ENCODE data around the gene OPA1. TPM values are rescaled to one million over a fixed set of nuclear protein-coding genes. Genes with fewer than 3 reads are reported as not detected.

The OPA1 gene
- total RNA-seq, 1 donor from 2014 or later = 67.2 TPM

DNA sequence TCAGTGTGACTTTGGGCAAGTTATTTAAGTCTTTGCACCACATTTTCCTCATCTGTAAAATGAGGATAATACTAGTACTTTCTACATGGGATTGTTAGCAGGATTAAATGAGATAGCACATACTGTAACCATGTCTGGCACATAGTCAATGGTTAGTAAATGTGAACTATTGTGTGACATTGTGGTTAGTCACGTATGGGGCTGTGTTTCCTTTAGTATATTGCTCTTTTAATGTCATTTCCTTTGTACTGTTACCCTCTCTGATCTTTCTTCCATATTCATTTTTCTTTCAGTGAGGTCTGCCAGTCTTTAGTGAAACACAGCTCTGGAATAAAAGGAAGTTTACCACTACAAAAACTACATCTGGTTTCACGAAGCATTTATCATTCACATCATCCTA, 21.4 kb downstream of the OPA1 start:
- no peak for DNase-seq (ENCODE audit: low spot score)
- Mint-ChIP-seq H3K9me3 (ENCODE audit: unreplicated experiment) (no peaks in the 10 kb centered on the region), H3K4me1 (ENCODE audit: unreplicated experiment) (no peaks in the 10 kb centered on the region), H3K27ac (ENCODE audit: unreplicated experiment) (no peak overlapping the region), H3K36me3 (ENCODE audit: low read depth, unreplicated experiment) (peaks cover 11% of the 10 kb centered on the region), H3K27me3 (ENCODE audit: unreplicated experiment) (no peaks in the 10 kb centered on the region), H3K4me3 (ENCODE audit: unreplicated experiment) (no peak overlapping the region)
- TF ChIP-seq, protein P1, sequence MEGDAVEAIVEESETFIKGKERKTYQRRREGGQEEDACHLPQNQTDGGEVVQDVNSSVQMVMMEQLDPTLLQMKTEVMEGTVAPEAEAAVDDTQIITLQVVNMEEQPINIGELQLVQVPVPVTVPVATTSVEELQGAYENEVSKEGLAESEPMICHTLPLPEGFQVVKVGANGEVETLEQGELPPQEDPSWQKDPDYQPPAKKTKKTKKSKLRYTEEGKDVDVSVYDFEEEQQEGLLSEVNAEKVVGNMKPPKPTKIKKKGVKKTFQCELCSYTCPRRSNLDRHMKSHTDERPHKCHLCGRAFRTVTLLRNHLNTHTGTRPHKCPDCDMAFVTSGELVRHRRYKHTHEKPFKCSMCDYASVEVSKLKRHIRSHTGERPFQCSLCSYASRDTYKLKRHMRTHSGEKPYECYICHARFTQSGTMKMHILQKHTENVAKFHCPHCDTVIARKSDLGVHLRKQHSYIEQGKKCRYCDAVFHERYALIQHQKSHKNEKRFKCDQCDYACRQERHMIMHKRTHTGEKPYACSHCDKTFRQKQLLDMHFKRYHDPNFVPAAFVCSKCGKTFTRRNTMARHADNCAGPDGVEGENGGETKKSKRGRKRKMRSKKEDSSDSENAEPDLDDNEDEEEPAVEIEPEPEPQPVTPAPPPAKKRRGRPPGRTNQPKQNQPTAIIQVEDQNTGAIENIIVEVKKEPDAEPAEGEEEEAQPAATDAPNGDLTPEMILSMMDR (IDR thresholded peaks at IDR 0.05; ENCODE audit: unreplicated experiment) = no peak

DNA sequence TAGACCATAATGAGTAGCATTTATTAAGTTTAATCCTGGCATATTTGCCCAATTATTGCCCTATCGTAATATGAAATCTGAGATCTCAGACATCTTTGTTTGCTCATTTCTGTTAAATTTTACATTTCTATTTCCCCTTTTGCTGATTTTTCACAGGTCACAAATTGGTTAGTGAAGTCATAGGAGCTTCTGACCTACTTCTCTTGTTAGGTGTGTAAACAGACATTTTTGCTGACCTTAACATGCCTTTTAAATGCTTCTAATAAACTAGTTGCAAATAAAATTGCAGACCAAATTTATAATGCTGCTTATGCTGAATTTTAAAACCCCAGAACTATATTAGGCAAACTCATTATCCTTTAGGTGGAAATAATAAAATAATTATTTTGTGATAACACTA, 24.6 kb downstream of the OPA1 start:
- peaks cover 4% of the 10 kb centered on the region for H3K36me3 Mint-ChIP-seq (ENCODE audit: low read depth, unreplicated experiment)
- H3K4me3 Mint-ChIP-seq (ENCODE audit: unreplicated experiment) = no peak overlapping the region

DNA sequence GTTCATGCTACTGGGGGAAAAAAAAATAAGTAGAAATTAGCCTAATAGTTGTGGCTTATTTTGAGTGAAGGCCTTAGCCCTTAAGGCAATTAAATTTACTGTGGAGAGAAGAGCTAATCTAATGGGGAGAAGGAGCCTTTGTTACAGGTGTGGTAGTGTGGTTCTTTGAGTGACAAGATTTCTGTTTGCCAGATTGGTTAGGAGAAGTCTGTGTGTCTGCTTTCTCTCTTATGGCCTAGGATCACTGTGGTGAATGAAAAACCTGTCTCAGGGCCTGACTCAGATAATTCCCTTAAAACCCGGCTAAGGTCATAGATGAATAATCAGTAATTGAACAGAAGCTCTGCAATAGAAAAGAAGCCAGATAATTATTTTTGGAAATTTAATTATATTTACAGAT, 27.0 kb downstream of the OPA1 start:
- Mint-ChIP-seq H3K27me3 (ENCODE audit: unreplicated experiment) (no peaks in the 10 kb centered on the region), H3K4me3 (ENCODE audit: unreplicated experiment) (no peak overlapping the region), H3K9me3 (ENCODE audit: unreplicated experiment) (no peaks in the 10 kb centered on the region), H3K27ac (ENCODE audit: unreplicated experiment) (no peak overlapping the region), H3K4me1 (ENCODE audit: unreplicated experiment) (no peaks in the 10 kb centered on the region), H3K36me3 (ENCODE audit: low read depth, unreplicated experiment) (peaks cover 7% of the 10 kb centered on the region)
- TF ChIP-seq, protein P1 (IDR thresholded peaks at IDR 0.05; ENCODE audit: unreplicated experiment) = no peak
- DNase-seq (ENCODE audit: low spot score) = no peak

More for the DNA sequence above, 24.6 kb downstream of the OPA1 start:
- Mint-ChIP-seq H3K27ac (ENCODE audit: unreplicated experiment) (no peak overlapping the region), H3K9me3 (ENCODE audit: unreplicated experiment) (no peaks in the 10 kb centered on the region), H3K4me1 (ENCODE audit: unreplicated experiment) (no peaks in the 10 kb centered on the region), H3K27me3 (ENCODE audit: unreplicated experiment) (no peaks in the 10 kb centered on the region)
- TF ChIP-seq, protein P1 (IDR thresholded peaks at IDR 0.05; ENCODE audit: unreplicated experiment) = no peak
- no peak for DNase-seq (ENCODE audit: low spot score)

DNA sequence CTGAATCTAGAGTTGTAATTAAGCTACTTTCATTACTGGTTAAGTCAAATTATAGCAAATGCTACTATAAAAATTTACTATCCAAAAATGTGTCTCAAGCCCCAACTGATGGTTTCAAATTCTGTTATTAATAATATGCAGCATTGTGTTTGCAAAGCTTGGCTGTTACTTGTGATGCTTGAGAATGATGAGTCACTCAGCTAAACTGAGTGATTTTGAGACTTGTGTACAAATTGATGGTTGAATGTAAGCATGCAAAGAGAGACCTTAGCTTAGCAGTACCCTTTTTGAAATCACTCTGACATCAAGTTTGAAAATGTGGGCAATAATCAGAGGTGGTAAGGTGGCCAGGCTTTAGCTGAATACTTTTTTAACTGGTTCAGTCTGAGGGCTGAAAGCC, 27.6 kb downstream of the OPA1 start:
- H3K27me3 Mint-ChIP-seq (ENCODE audit: unreplicated experiment) = no peaks in the 10 kb centered on the region
- TF ChIP-seq, protein P1 (IDR thresholded peaks at IDR 0.05; ENCODE audit: unreplicated experiment) = no peak
- no peaks in the 10 kb centered on the region for H3K9me3 Mint-ChIP-seq (ENCODE audit: unreplicated experiment)
- H3K4me3 Mint-ChIP-seq (ENCODE audit: unreplicated experiment) = no peak overlapping the region
- no peak for DNase-seq (ENCODE audit: low spot score)
- H3K4me1 Mint-ChIP-seq (ENCODE audit: unreplicated experiment) = no peaks in the 10 kb centered on the region
- H3K27ac Mint-ChIP-seq (ENCODE audit: unreplicated experiment) = no peak overlapping the region
- peaks cover 7% of the 10 kb centered on the region for H3K36me3 Mint-ChIP-seq (ENCODE audit: low read depth, unreplicated experiment)

DNA sequence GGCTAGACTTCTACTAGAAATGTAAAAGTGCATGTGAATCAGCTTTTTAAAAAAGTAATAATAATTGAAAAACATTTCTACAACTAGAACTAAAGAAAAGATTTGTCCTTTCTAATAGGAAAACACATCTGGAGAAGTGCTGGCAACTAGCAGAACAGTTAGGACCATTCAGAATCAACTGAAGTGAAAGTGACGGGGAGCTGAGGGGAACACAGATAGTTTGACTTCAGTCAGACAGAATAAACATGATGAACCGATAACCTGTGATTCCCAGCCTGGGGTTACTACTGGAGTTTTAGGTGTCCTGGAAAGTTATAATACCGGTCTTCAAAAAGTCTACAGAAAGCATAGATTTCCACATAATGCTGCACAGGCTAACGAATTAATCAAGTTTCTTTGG, 28.1 kb downstream of the OPA1 start:
- DNase-seq (ENCODE audit: low spot score) = no peak
- no peaks in the 10 kb centered on the region for H3K9me3 Mint-ChIP-seq (ENCODE audit: unreplicated experiment)
- H3K36me3 Mint-ChIP-seq (ENCODE audit: low read depth, unreplicated experiment) = peaks cover 7% of the 10 kb centered on the region
- H3K27me3 Mint-ChIP-seq (ENCODE audit: unreplicated experiment) = peaks cover 1% of the 10 kb centered on the region
- no peak overlapping the region for H3K27ac Mint-ChIP-seq (ENCODE audit: unreplicated experiment)
- H3K4me3 Mint-ChIP-seq (ENCODE audit: unreplicated experiment) = no peak overlapping the region
- TF ChIP-seq, protein P1 (IDR thresholded peaks at IDR 0.05; ENCODE audit: unreplicated experiment) = no peak
- H3K4me1 Mint-ChIP-seq (ENCODE audit: unreplicated experiment) = peaks cover 4% of the 10 kb centered on the region
